GM12874 (cell line): ENCODE results near the gene PTPRJ.

Experiments used
- CTCF ChIP-seq: IDR thresholded peaks from 2 replicates; pipeline ENCODE4 v1.5.1; 2011; ENCODE audit warnings: low read depth, mild to moderate bottlenecking, control low read depth, low read length, moderate library complexity; ENCODE audit not compliant: insufficient read depth

Gene PTPRJ

GRCh38 chr11:47980088-47980906 is at the start of gene PTPRJ:
Gene PTPRJ (plus strand): TSS chr11:47980559. CDS start chr11:47980913, 354 bp downstream.
- TF ChIP-seq CTCF: no peak

DNA sequence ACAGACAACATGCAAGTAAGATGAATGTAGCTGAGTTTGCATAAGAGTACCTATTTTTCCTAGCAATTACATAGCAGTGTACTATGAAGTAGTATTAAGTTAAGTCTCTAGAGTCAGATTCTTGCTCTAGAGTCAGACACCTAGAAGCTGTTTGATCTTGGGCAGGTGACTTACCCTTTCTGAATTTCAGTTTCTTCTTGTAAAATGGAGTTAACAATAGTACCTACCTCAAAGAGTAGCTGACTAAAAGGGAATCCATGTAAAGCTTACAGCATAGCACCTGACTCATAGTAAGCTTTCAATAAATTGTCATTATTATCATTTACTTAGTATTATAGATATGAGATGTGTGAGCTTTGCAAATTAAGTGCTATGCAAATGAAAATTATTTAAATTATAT is 47.8 kb upstream of the PTPRJ start:
- no peak for TF ChIP-seq CTCF

- no peak for TF ChIP-seq CTCF
These were observed 41.4 kb upstream of the PTPRJ start for GRCh38 chr11:47938791-47939560.

- TF ChIP-seq CTCF: no peak
These were observed 39.3 kb upstream of the PTPRJ start for GRCh38 chr11:47940904-47941649.

DNA sequence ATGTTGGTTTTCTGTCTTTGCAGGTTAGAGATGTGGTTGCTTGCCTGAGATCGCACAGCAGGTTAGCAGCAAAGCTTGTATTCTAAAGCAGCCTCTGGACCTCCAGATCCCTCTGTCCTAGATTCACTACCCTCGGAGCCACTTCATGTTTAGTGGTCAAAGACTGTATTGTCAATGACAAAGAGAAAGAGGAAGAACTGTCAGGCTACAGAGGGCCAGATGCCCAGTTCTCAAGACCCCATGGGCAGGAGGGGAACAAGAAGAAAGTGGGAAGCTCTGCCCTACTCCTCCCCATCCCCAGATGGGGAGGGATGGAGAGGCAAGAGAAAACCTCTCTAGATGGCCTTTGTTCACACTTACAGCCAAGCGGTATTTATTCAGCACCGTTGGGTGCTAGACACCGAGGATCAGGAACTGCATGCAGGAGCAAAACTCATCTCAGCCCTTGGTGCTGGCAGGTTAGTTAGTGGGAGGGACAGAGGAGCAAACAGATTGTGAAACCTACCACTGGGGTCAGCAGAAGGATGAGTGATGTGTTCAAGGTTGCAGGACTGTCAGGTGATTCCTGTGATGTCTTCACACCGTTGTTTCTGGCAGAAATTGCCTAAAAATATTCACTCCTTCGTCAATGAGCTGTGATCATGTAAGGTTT is 38.3 kb upstream of the PTPRJ start:
- TF ChIP-seq CTCF: no peak

DNA sequence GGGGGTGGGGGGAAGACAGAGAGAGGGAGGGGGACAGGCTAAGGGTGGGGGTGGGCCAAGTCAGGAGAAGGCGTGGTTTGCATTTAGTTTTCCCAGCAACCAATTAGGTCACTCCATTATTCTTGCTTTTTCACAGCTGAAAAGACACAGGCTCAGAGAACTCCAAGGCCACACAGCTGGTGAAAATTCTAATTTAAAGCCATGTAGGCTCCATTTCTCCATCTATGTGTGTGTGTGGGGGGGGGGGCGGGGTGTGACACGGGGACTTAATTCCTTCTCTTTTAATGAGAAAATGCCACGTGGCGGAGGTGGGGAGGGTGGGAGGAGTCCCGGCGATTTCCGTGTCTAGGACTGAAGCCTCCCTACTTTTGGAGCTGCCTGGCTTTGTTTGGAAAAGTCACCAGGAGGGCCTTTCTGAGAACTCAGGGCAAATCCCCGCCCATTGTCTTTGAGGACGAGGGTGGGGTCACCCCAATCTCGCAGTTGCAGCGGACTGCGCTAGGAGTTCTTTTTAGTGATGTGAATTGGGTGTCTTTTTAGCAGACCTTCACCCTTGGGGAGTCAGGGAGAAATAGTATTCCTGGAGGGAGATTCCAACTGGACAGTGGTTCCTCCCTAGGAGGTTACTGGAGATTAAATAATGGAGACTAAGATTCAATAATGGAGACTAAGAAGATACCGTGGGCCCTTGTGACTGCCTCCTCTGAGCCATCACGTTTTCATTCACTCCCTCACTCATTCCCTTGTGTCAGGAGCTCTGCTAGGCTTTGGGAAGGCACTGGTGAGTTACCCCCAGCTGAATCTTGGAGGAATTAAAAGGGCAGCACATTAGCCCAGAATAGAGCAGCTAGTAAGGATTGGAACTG is 36.4 kb upstream of the PTPRJ start:
- no peak for TF ChIP-seq CTCF
